Sigmoid colon (tissue), 7 donors: Measurements from ENCODE around the gene NAA80. TPM values are rescaled to one million over a fixed set of nuclear protein-coding genes. Genes with fewer than 3 reads are reported as not detected.
A peak's percentile ranks its signal among the peaks of the same experiment; 100 is the strongest.
"Not testable (repeated sequence)": the region's sequence is repeated elsewhere in the genome, so short reads cannot be mapped to it uniquely, and the experiment has no call there.

ENCODE experiments used
- DNase-seq: peaks from one replicate; pipeline ENCODE4 v3.0.0-alpha.2; 2019
- H3K27ac ChIP-seq, 4 donors: fragments of 200-600 bp; sonication (generic); one replicate each; pipeline ENCODE4 v1.5.1; 2016 to 2019; ENCODE audit warnings: mild to moderate bottlenecking in 1 of 4
- H3K27me3 ChIP-seq, 3 donors: fragments of 200-600 bp; sonication (generic); one replicate each; pipeline ENCODE4 v1.5.1; 2019; ENCODE audit warnings: mild to moderate bottlenecking in 1 of 3
- H3K36me3 ChIP-seq, 4 donors: fragments of 200-600 bp; sonication (generic); one replicate each; pipeline ENCODE4 v1.5.1; 2016 to 2019
- H3K4me1 ChIP-seq, 4 donors: fragments of 200-600 bp; sonication (generic); one replicate each; pipeline ENCODE4 v1.5.1; 2017 to 2019
- H3K4me3 ChIP-seq, 4 donors: fragments of 200-600 bp; sonication (generic); one replicate each; pipeline ENCODE4 v1.5.1; 2017 to 2019; ENCODE audit warnings: mild to moderate bottlenecking in 2 of 4, moderate library complexity in 1 of 4
- H3K9me3 ChIP-seq, 4 donors: fragments of 200-600 bp in 3 of 4; sonication (generic) in 3 of 4; one replicate each; pipeline versions ENCODE4 v1.5.1 to v1.6.1; 2013 to 2019
- EP300 ChIP-seq, 4 donors: sonication (generic); formaldehyde crosslinking; IDR thresholded peaks; one replicate each; pipeline ENCODE4 v1.6.1; 2017; ENCODE audit warnings: antibody characterized with exemption in 4 of 4
- POLR2A ChIP-seq, 2 donors: fragments of 450-650 bp; IDR thresholded peaks; one replicate each; pipeline ENCODE4 v1.6.1; 2016; ENCODE audit warnings: antibody characterized with exemption in 2 of 2, mild to moderate bottlenecking in 2 of 2, moderate library complexity in 2 of 2
- POLR2AphosphoS5 ChIP-seq, 4 donors: sonication (generic); formaldehyde crosslinking; IDR thresholded peaks; one replicate each; pipeline ENCODE4 v1.6.1; 2017; ENCODE audit warnings: antibody characterized with exemption in 4 of 4
- WGBS, 2 donors: extraction: QIAGEN DNeasy Blood & Tissue Kit; methylation state at CpG; one replicate each; pipeline ENCODE4 v1.1.7; 2013; 5-methylcytosine and 5-hydroxymethylcytosine counted together
- intact Hi-C: fragments of 100-400 bp; cut with DNase I; formaldehyde crosslinking; loops from one replicate; pipeline ENCODE4 v1.15.1; 2023
- polyA plus RNA-seq, 3 donors: library from polyadenylated mRNA; stranded (reverse); fragments of 200-250 nt; gene quantifications; one replicate each; pipeline ENCODE4 v1.2.3, GENCODE V29; 2013
- total RNA-seq, 4 donors: library from RNA; depleted of rRNA; stranded (reverse); fragments of >200 nt; gene quantifications; one replicate each; pipeline ENCODE4 v1.1.0, GENCODE V29; 2016
- TF ChIP-seq, protein P1 (sequence below), 4 experiments: fragments of 450-650 bp in 3 of 4; fragments of 200-600 bp in 1 of 4; IDR thresholded peaks; one replicate each; pipeline ENCODE4 v1.5.1; 2016 to 2019; ENCODE audit warnings: antibody characterized with exemption in 4 of 4, mild to moderate bottlenecking in 3 of 4, moderate library complexity in 2 of 4
- donor health status: healthy with polysubstance abuse.
- donor health status: Bipolar disorder and iron deficiency.
- donor health status: healthy.

The NAA80 gene
- total and polyA plus RNA-seq, 7 donors, result 3.5 to 9.5 (median 6.4) TPM

GRCh38 chr3:50274371-50275104, 24.7 kb downstream of the NAA80 start:
- DNase-seq, result peak; percentile 80
- intact Hi-C loops, result no loop called here
- Histone ChIP-seq H3K27me3 (peaks cover 0 to 21% (median 0%) of the 10 kb centered on the region in 3 donors), H3K4me1 (peaks cover 0 to 41% (median 27%) of the 10 kb centered on the region in 4 donors), H3K27ac (no peak overlapping the region), H3K36me3 (peaks cover 0 to 11% (median 0%) of the 10 kb centered on the region in 4 donors), H3K4me3 (no peak overlapping the region), H3K9me3 (no peaks in the 10 kb centered on the region)
- 37 to 45% methylated on average over 26 of the region's 26 CpGs for WGBS, 2 donors
- TF ChIP-seq POLR2A (IDR thresholded peaks at IDR 0.05) (no peak), POLR2AphosphoS5 (IDR thresholded peaks at IDR 0.05) (peak in 1 of 4 donors; percentile 17), EP300 (IDR thresholded peaks at IDR 0.05) (no peak)
- TF ChIP-seq, protein P1, sequence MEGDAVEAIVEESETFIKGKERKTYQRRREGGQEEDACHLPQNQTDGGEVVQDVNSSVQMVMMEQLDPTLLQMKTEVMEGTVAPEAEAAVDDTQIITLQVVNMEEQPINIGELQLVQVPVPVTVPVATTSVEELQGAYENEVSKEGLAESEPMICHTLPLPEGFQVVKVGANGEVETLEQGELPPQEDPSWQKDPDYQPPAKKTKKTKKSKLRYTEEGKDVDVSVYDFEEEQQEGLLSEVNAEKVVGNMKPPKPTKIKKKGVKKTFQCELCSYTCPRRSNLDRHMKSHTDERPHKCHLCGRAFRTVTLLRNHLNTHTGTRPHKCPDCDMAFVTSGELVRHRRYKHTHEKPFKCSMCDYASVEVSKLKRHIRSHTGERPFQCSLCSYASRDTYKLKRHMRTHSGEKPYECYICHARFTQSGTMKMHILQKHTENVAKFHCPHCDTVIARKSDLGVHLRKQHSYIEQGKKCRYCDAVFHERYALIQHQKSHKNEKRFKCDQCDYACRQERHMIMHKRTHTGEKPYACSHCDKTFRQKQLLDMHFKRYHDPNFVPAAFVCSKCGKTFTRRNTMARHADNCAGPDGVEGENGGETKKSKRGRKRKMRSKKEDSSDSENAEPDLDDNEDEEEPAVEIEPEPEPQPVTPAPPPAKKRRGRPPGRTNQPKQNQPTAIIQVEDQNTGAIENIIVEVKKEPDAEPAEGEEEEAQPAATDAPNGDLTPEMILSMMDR (IDR thresholded peaks at IDR 0.05), result peak; percentile 40 to 68 (median 64)

DNA sequence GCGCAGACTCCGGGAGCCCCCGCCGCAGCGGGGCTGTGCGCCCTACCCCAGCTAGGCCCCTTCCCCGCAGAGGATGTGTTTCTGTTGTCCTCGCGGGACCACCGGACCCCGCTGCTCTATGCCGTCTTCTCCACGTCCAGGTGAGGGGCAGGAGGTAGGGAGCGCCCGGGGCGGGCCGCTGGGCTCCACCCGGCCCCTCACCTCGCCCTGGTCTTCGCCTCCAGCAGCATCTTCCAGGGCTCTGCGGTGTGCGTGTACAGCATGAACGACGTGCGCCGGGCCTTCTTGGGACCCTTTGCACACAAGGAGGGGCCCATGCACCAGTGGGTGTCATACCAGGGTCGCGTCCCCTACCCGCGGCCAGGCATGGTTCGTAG, 25.5 kb downstream of the NAA80 start:
- H3K4me1 ChIP-seq, result peaks cover 0 to 41% (median 32%) of the 10 kb centered on the region in 4 donors
- TF ChIP-seq POLR2AphosphoS5 (IDR thresholded peaks at IDR 0.05) (no peak), POLR2A (IDR thresholded peaks at IDR 0.05) (no peak)
- TF ChIP-seq, protein P1 (IDR thresholded peaks at IDR 0.05), result no peak

GRCh38 chr3:50272911-50273688, 26.1 kb downstream of the NAA80 start:
- DNase-seq, result peak; percentile 92
- intact Hi-C loops, result loop anchor here (1.0 to 2.0 kb wide), 3 partner anchors 13 to 80 kb away; no protein-coding TSS in a partner anchor
- 2 to 5% methylated on average over 61 of the region's 61 CpGs for WGBS, 2 donors
- H3K27me3 ChIP-seq, result peaks cover 0 to 21% (median 0%) of the 10 kb centered on the region in 3 donors
- H3K27ac ChIP-seq, result peak overlapping the region in 3 of 4 donors; percentile 48 to 99 (median 65)
- H3K9me3 ChIP-seq, result no peaks in the 10 kb centered on the region
- H3K4me1 ChIP-seq, result peaks cover 0 to 43% (median 36%) of the 10 kb centered on the region in 4 donors
- TF ChIP-seq POLR2AphosphoS5 (IDR thresholded peaks at IDR 0.05), result peak in 3 of 4 donors; percentile 20 to 38 (median 34)
- TF ChIP-seq, protein P1 (IDR thresholded peaks at IDR 0.05), result peak; percentile 97 to 99 (median 99)
- no peak for TF ChIP-seq EP300 (IDR thresholded peaks at IDR 0.05)
- H3K4me3 ChIP-seq, result peak overlapping the region in 3 of 4 donors; percentile 31 to 45 (median 35)
- H3K36me3 ChIP-seq, result peaks cover 0 to 11% (median 0%) of the 10 kb centered on the region in 4 donors

More for the DNA sequence above, 25.5 kb downstream of the NAA80 start:
- no peaks in the 10 kb centered on the region for H3K9me3 ChIP-seq
- intact Hi-C loops, result loop anchor here (1.0 to 2.0 kb wide), 3 partner anchors 13 to 81 kb away; no protein-coding TSS in a partner anchor
- peak overlapping the region in 3 of 4 donors; percentile 33 to 65 (median 48) for H3K27ac ChIP-seq
- peak; percentile 67 for DNase-seq
- H3K4me3 ChIP-seq, result peak overlapping the region in 2 of 4 donors; percentile 35 to 45
- H3K36me3 ChIP-seq, result peaks cover 0 to 11% (median 0%) of the 10 kb centered on the region in 4 donors
- H3K27me3 ChIP-seq, result peaks cover 0 to 21% (median 0%) of the 10 kb centered on the region in 3 donors
- 56 to 73% methylated on average over 31 of the region's 31 CpGs for WGBS, 2 donors

GRCh38 chr3:50272538-50272910, 26.7 kb downstream of the NAA80 start:
- peak overlapping the region in 3 of 4 donors; percentile 48 to 99 (median 65) for H3K27ac ChIP-seq
- WGBS, 2 donors, result 61 to 71% methylated on average over 10 of the region's 10 CpGs
- peaks cover 0 to 21% (median 0%) of the 10 kb centered on the region in 3 donors for H3K27me3 ChIP-seq
- H3K9me3 ChIP-seq, DNase-seq: not testable (repeated sequence)
- intact Hi-C loops, result loop anchor here (2.0 kb wide), 1 partner anchor 80 kb away; no protein-coding TSS in a partner anchor
- peak overlapping the region in 1 of 4 donors; percentile 45 for H3K4me3 ChIP-seq
- peaks cover 0 to 49% (median 42%) of the 10 kb centered on the region in 4 donors for H3K4me1 ChIP-seq
- peaks cover 0 to 11% (median 0%) of the 10 kb centered on the region in 4 donors for H3K36me3 ChIP-seq
